Raji (cell line): ENCODE data around the gene CGREF1.

Source experiments
- POLR2A ChIP-seq: IDR thresholded peaks from 2 replicates; pipeline ENCODE4 v1.6.1; 2011; ENCODE audit warnings: low read depth, low read length, control low read depth; ENCODE audit not compliant: insufficient read depth

The CGREF1 gene

DNA sequence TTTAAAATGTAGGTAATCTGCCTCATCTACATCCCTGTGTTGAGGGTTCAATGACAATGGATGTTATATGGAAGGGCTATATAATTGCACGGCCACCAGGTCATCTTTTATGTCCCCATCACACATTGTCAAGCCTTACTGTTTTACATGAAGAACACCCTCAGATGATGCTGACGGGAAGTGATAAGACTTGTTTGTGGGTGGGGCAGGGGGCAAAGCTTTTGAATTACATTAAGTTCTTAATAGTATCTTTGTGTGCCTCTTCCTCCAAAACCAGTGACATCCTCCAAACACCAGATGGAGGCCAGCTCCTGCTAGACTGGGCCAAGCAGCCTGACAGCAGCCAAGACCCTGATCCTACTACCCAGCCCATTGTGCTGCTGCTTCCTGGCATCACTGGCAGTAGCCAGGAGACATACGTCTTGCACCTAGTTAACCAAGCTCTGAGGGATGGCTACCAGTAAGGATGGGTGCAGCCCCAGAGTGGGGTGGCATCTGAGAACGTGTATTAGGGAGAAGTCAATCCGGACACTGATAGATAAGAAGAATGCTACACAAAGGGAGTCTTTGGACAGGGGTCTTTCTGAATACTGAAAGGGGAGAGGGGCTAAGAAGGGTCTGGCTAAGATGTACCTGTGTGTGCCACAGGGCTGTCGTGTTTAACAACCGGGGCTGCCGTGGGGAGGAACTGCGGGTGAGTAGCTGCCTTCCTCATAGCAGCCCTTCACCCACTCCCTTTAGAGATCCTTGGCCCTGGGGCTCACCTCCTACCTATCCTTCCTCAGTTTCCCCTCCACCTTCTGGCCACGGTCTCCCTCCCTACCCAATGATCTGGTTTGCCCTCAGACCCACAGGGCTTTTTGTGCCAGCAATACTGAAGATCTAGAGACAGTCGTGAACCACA is 10.0 kb upstream of the CGREF1 start:
- no peak; the same call in 1 of the 2 replicates for TF ChIP-seq POLR2A

- TF ChIP-seq POLR2A: no peak
Observed at GRCh38 chr2:27127883-27128667, 9.1 kb upstream of the CGREF1 start.

GRCh38 chr2:27126252-27126710 is 7.4 kb upstream of the CGREF1 start:
- no peak for TF ChIP-seq POLR2A

DNA sequence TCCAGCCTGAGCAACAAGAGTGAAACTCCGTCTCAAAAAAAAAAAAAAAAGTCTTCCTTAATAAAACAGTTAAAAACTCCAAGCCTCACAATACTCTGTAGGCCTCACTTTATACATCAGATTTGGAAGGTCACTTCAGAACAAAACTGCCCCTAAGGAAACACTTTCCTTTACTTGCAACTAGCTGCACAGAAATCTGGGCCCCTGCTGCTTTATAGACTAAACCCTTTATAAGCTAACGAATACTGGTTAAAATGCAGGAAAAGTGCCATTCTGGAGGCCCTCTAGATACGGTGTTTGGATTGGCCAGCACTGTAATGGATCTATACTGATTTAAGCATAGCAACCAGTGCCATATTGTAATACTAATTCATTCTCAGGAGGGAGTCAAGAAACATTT is 6.2 kb upstream of the CGREF1 start:
- no peak for TF ChIP-seq POLR2A

DNA sequence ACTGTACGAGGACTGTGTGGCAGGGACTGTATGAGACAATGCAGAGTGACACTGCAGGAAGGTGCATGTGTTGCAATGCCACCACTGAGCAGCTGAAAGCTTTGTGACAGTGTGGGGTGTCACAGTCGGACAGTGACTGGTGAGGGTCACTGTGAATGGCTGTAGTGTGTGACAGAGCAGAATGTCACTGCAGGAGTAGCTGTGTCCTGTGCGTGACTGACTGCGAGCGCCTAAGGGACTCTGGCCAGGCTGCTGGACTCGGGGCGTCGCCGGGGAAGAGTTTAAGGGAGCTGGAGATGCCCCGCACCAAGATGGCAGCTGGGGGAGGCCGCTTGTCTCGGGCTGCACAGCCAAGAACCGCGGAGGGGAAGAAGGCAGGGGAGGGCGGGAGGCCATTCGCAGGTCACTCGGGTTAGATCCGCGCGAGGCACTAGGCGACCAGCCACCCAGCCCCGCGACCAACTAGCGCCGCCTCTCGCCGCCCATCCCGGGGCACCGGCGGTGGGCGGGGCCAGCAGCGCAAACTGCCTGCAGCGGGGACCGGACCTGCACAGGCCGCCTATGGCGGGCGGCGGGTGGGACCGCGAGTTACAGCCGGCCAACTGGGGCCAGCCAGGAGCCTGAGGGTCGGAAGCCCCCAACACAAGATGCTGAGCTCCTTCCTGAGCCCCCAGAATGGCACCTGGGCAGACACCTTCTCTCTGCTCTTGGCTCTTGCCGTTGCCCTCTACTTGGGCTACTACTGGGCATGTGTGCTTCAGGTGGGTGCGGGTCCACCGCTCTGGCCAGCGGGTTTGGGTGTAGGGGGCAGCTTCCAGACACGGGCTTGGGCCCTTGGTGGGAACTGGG is 4.6 kb upstream of the CGREF1 start, which contains the start of gene ABHD1:
TSS of gene ABHD1 (plus strand) at position 514 of the 849 bp plus-strand sequence. CDS start at position 648, 134 bp downstream.
- no peak for TF ChIP-seq POLR2A

DNA sequence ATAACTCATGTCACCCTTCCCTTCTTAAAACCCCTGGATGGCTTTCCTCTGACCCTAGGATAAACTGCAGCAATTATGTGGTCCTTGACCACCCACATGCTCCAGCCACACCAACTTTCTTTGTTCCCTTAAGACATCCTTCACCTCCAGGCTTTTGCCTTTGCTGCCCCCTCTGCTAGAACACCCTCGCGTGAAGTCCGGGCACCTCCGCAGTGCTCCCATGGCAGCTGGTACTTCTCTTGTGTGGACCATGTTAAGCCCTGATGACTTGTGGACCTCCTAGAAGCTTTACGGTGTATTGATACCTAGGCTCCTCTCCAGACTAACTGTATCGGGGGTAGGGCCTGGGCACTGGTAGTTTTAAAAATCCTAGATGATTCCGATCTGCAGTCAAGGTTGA is 3.9 kb upstream of the CGREF1 start:
- TF ChIP-seq POLR2A: no peak

DNA sequence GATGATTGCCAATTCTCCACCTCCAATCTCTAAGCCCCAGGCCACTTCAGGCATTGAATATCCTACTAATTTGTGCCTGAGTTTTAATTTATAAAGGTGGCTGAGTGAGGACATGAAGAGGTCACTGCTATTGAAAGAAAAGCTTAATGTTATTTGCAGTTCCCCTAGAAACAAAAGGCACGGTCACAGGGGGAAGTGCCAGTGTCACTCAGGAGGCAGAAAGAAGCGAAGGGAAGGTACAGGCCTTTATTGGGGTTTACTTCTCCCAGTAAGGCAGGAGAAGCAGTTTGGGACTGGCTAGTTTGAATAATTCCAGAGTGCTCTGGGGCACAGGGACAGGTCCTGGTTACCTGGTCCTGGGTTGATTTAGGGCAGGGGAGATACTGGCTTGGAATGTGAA is 3.0 kb upstream of the CGREF1 start:
- no peak for TF ChIP-seq POLR2A

DNA sequence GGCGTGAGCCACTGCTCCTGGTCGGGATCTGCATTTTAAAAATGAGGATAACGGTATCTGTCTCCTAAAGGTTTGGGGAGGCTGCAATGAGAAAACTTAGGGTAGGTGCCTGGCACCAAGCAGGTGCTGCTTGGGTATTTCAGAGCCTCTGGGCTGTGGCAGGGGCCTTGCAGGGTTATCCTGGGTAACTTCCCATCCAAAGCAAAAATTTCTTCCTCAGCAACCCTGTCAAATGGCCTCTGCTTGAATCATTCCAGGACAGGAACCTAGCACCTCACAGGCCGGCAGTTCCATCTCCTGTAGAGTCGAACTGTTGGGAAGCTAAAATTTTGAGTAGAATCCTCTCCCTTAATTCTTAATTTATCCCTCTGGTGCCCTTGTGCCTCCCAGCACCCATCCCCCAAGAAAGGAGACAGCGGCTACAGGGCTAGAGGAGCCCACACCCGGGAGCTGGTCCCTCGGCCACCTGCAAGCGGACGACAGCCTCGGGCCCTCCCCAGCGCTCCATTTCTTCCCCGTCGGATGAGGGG is 868 bp downstream of the CGREF1 start:
- no peak for TF ChIP-seq POLR2A

GRCh38 chr2:27115519-27115918 is 3.4 kb downstream of the CGREF1 start:
- no peak for TF ChIP-seq POLR2A

DNA sequence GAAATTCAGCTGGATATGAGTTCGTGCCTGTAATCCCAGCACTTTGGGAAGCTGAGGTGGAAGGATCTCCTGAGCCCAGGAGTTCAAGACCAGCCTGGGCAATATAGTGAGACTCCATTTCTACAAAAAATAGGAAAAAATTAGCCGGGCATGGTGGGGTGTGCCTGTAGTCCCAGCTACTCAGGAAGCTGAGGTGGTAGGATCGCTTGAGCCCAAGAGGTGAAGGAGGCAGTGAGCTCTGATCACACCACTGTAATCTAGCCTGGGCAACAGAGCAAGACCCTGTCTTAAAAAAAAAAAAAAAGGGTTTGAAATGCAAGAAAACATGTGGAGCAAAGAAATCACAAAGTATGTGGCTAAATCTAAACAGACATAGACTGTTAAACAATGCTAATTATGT is 9.8 kb downstream of the CGREF1 start:
- TF ChIP-seq POLR2A: no peak

DNA sequence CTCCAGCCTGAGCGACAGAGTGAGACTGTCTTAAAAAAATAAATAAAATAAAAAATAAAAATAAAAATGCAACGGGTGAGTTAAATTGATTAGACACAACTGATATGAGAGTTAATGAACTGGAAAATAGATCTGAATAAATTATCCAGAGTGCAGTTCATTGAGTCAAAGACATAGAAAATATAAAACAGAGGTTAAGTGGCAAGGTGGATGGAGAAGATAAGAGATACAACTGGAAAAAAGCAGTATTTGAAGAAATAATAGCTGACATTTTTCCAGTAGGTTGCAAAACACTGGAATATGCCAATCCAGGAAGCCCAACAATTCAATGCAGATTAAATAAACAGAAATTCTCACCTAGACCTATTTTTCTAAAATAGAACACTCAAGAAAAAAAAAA is 10.7 kb downstream of the CGREF1 start:
- no peak for TF ChIP-seq POLR2A

- TF ChIP-seq POLR2A: no peak
Observed at GRCh38 chr2:27105981-27106380, 12.9 kb downstream of the CGREF1 start.

DNA sequence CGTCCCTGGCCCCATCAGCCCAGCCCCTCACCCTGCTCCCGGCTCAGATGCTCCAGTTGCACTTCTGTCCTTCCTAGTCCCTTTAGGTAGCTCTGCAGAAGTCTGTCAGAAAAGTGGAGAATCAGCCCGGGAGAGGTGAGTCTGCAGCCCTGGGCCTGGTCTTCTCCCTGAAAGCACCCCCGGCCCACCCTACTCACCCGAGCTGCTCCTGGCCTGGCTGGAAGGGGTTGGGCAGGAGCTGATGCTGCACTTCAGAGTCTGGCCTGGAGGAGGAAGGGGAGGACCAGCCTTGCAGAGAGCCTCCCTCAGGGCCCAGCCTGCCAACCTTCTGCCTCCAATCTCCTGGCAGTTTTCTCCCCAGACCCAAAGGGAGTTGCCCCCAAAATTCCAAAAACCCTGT is 16.6 kb downstream of the CGREF1 start:
- TF ChIP-seq POLR2A: no peak

GRCh38 chr2:27100036-27100435 is 18.9 kb downstream of the CGREF1 start:
- TF ChIP-seq POLR2A: no peak
